Activated CD4-positive, alpha-beta T cell treated with anti-CD3 and anti-CD28 coated beads, Interleukin-2, amount 10 ng/mL, durations not matched to agents 24 days and 14 days (primary cell): ENCODE results near the gene PKN1. TPM values are rescaled to one million over a fixed set of nuclear protein-coding genes. Genes with fewer than 3 reads are reported as not detected.
A peak's percentile ranks its signal among the peaks of the same experiment; 100 is the strongest.
"Not testable (repeated sequence)": the region's sequence is repeated elsewhere in the genome, so short reads cannot be mapped to it uniquely, and the experiment has no call there.

ENCODE experiments used
- DNase-seq: peaks from one replicate; pipeline ENCODE4 v3.0.0; 2022
- H3K27ac Mint-ChIP-seq: one replicate; pipeline ENCODE4 v1.8.0; 2022; ENCODE audit warnings: mild to moderate bottlenecking, mixed read lengths
- H3K27me3 Mint-ChIP-seq: one replicate; pipeline ENCODE4 v1.8.0; 2022; ENCODE audit warnings: mixed read lengths
- H3K36me3 Mint-ChIP-seq: one replicate; pipeline ENCODE4 v1.8.0; 2022; ENCODE audit warnings: low read depth, mild to moderate bottlenecking, mixed read lengths
- H3K4me1 Mint-ChIP-seq: one replicate; pipeline ENCODE4 v1.8.0; 2021; ENCODE audit warnings: mixed read lengths
- H3K4me3 Mint-ChIP-seq: one replicate; pipeline ENCODE4 v1.8.0; 2022; ENCODE audit warnings: mild to moderate bottlenecking, moderate library complexity, mixed read lengths
- H3K9me3 Mint-ChIP-seq: one replicate; pipeline ENCODE4 v1.8.0; 2021; ENCODE audit warnings: mixed read lengths
- intact Hi-C: fragments of 100-400 bp; cut with micrococcal nuclease; formaldehyde crosslinking; loops from one replicate; pipeline ENCODE4 v1.15.1; 2023
- total RNA-seq: library from RNA; stranded (reverse); gene quantifications from 2 replicates; pipeline ENCODE4 v1.2.3, GENCODE V29; 2022

Gene PKN1
- total RNA-seq, 1 donor from 2014 or later, result 180 TPM

GRCh38 chr19:14402332-14403144 lies 30.6 kb upstream of the PKN1 start:
- intact Hi-C loops, result no loop called here
- DNase-seq, result no peak
- Mint-ChIP-seq H3K36me3 (peaks cover 61% of the 10 kb centered on the region), H3K27me3 (no peaks in the 10 kb centered on the region), H3K9me3 (no peaks in the 10 kb centered on the region), H3K27ac (peak overlapping the region; percentile 29), H3K4me3 (no peak overlapping the region), H3K4me1 (peaks cover 6% of the 10 kb centered on the region)

DNA sequence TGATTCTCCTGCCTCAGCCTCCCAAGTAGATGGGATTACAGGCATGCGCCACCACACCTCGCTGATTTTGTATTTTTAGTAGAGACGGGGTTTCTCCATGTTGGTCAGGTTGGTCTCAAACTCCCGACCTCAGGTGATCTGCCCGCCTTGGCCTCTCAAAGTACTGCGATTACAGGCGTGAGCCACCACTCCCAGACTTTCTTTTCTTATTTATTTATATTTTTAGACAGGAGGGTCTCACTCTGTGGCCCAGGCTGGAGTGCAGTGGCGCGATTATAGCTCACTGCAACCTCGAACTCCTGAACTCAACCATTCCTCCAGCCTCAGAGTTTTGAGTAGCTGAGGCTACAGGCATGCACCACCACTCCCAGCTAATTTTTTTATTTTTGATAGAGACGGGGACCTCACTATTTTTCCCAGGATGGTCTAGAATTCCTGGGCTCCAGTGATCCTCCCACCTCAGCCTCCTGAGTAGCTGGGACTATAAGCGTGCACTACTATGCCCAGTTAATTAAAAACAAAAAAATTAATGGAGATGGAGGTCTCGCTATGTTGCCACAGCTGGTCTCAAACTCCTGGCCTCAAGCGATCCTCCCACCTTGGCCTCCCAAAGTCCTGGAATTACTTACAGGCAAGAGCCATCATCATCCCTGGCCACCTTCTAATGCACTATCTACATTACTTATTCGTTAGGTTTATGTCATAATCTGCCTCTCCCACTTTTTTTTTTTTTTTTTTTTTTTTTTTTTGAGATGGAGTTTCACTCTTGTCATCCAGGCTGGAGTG lies 29.8 kb upstream of the PKN1 start:
- peaks cover 62% of the 10 kb centered on the region for H3K36me3 Mint-ChIP-seq
- H3K9me3 Mint-ChIP-seq, H3K27ac Mint-ChIP-seq, H3K27me3 Mint-ChIP-seq, H3K4me1 Mint-ChIP-seq, DNase-seq, H3K4me3 Mint-ChIP-seq, intact Hi-C loops: not testable (repeated sequence)

GRCh38 chr19:14404312-14404711 lies 28.8 kb upstream of the PKN1 start:
- Mint-ChIP-seq H3K9me3 (no peaks in the 10 kb centered on the region), H3K4me1 (peaks cover 2% of the 10 kb centered on the region), H3K27me3 (no peaks in the 10 kb centered on the region), H3K4me3 (no peak overlapping the region), H3K27ac (no peak overlapping the region), H3K36me3 (peaks cover 65% of the 10 kb centered on the region)
- no peak for DNase-seq
- intact Hi-C loops, result no loop called here

DNA sequence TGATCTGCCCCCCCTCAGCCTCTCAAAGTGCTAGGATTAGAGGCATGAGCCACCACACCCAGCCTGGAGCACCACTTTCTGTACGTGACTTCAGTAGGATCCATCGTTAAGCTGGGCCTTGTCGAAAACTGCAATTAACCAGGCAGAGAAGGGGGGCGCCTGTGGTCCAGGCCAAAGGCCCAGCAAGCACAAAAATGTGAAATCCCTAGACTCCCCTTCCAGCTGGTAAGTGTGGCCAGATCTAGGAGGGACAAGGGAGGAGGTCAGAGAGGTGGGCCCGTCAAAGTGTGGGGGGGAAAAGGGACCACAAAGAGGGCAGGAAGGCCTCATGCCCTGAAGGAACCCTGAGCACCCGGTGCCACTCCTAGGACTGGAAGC lies 27.7 kb upstream of the PKN1 start:
- peak overlapping the region; percentile 48 for H3K27ac Mint-ChIP-seq
- H3K4me1 Mint-ChIP-seq, result peaks cover 2% of the 10 kb centered on the region
- H3K9me3 Mint-ChIP-seq, result no peaks in the 10 kb centered on the region
- intact Hi-C loops, result no loop called here
- H3K27me3 Mint-ChIP-seq, result no peaks in the 10 kb centered on the region
- H3K4me3 Mint-ChIP-seq, result no peak overlapping the region
- no peak for DNase-seq
- peaks cover 72% of the 10 kb centered on the region for H3K36me3 Mint-ChIP-seq

- Mint-ChIP-seq H3K27ac (peak overlapping the region; percentile 76), H3K9me3 (no peaks in the 10 kb centered on the region), H3K27me3 (no peaks in the 10 kb centered on the region), H3K4me3 (no peak overlapping the region), H3K36me3 (peaks cover 75% of the 10 kb centered on the region), H3K4me1 (peaks cover 2% of the 10 kb centered on the region)
- peak; percentile 97 for DNase-seq
- intact Hi-C loops, result loop anchor here (1.0 to 2.0 kb wide), 3 partner anchors 21 to 45 kb away; no protein-coding TSS in a partner anchor
Observed at GRCh38 chr19:14405758-14406644, 27.1 kb upstream of the PKN1 start.

- Mint-ChIP-seq H3K9me3 (no peaks in the 10 kb centered on the region), H3K36me3 (peaks cover 76% of the 10 kb centered on the region), H3K4me1 (peaks cover 6% of the 10 kb centered on the region), H3K4me3 (no peak overlapping the region), H3K27me3 (no peaks in the 10 kb centered on the region), H3K27ac (peak overlapping the region; percentile 16)
- intact Hi-C loops, result loop anchor here (1.0 to 2.0 kb wide), 3 partner anchors 22 to 46 kb away; no protein-coding TSS in a partner anchor
- DNase-seq, result no peak
Observed at GRCh38 chr19:14406645-14407401, 26.3 kb upstream of the PKN1 start.

DNA sequence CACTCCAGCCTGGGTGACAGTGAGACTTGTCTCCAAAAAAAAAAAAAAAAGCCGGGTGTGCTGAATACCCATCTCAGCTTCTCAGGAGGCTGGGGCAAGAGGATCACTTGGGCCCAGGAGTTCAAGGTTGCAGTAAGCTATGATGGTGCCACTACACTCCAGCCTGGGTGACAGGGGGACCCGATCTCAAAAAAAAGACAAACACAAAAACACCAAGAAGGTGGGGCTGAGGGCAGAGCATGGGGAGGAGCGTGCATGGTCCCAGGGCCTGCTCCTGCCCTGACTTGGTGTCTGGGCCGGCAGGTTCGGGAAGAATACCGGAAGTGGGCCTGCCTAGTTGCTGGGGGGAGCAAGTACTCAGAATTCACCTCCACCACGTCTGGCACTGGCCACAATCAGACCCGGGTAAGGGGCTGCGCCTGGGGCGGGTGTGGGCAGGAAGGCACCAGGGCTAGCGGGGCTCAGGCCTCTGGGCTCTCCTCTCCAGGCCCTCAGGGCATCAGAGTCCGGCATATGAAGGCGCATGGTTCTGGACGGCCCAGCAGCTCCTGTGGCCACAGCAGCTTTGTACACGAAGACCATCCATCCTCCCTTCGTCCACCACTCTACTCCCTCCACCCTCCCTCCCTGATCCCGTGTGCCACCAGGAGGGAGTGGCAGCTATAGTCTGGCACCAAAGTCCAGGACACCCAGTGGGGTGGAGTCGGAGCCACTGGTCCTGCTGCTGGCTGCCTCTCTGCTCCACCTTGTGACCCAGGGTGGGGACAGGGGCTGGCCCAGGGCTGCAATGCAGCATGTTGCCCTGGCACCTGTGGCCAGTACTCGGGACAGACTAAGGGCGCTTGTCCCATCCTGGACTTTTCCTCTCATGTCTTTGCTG lies 25.3 kb upstream of the PKN1 start:
- DNase-seq, result no peak
- peak overlapping the region; percentile 42 for H3K27ac Mint-ChIP-seq
- no peaks in the 10 kb centered on the region for H3K27me3 Mint-ChIP-seq
- H3K4me1 Mint-ChIP-seq, result peaks cover 8% of the 10 kb centered on the region
- peaks cover 74% of the 10 kb centered on the region for H3K36me3 Mint-ChIP-seq
- intact Hi-C loops, result loop anchor here (2.0 kb wide), 1 partner anchor 23 kb away; no protein-coding TSS in a partner anchor
- no peaks in the 10 kb centered on the region for H3K9me3 Mint-ChIP-seq
- H3K4me3 Mint-ChIP-seq, result no peak overlapping the region

- DNase-seq, result no peak
- Mint-ChIP-seq H3K27ac (peak overlapping the region; percentile 15), H3K36me3 (peaks cover 77% of the 10 kb centered on the region), H3K9me3 (no peaks in the 10 kb centered on the region), H3K27me3 (no peaks in the 10 kb centered on the region), H3K4me1 (peaks cover 15% of the 10 kb centered on the region), H3K4me3 (no peak overlapping the region)
- intact Hi-C loops, result no loop called here
Observed at GRCh38 chr19:14408491-14409145, 24.5 kb upstream of the PKN1 start.

GRCh38 chr19:14409146-14410023 lies 23.7 kb upstream of the PKN1 start:
- no peaks in the 10 kb centered on the region for H3K9me3 Mint-ChIP-seq
- peaks cover 77% of the 10 kb centered on the region for H3K36me3 Mint-ChIP-seq
- H3K27ac Mint-ChIP-seq, result no peak overlapping the region
- H3K27me3 Mint-ChIP-seq, result no peaks in the 10 kb centered on the region
- H3K4me3 Mint-ChIP-seq, result no peak overlapping the region
- DNase-seq, result no peak
- peaks cover 19% of the 10 kb centered on the region for H3K4me1 Mint-ChIP-seq
- intact Hi-C loops, result loop anchor here (10.0 kb wide), 1 partner anchor 1475 kb away; the partner anchor contains the start of genes CALR and FARSA

GRCh38 chr19:14410091-14411051 lies 22.7 kb upstream of the PKN1 start:
- Mint-ChIP-seq H3K36me3 (peaks cover 74% of the 10 kb centered on the region), H3K4me3 (no peak overlapping the region), H3K9me3 (no peaks in the 10 kb centered on the region), H3K4me1 (peaks cover 25% of the 10 kb centered on the region), H3K27me3 (no peaks in the 10 kb centered on the region), H3K27ac (peak overlapping the region; percentile 77)
- intact Hi-C loops, result loop anchor here (10.0 kb wide), 1 partner anchor 1476 kb away; the partner anchor contains the start of genes CALR and FARSA
- no peak for DNase-seq
